SK-N-SH treated with all-trans-retinoic acid at 6 μM for 48 hours (cell line): ENCODE measurements around the gene PODXL2.
A peak's percentile ranks its signal among the peaks of the same experiment; 100 is the strongest.
"Not testable (repeated sequence)": the region's sequence is repeated elsewhere in the genome, so short reads cannot be mapped to it uniquely, and the experiment has no call there.

Source experiments
- ATAC-seq: fragments of 200-7000 bp; cut with Tn5 transposase; 3 replicates; pipeline ENCODE4 v1.9.1; 2020; ENCODE audit warnings: mild to moderate bottlenecking, moderate library complexity
- ARNTL ChIP-seq: fragments of 450-650 bp; formaldehyde crosslinking; IDR thresholded peaks from 2 replicates; pipeline ENCODE4 v1.5.0; 2020; ENCODE audit warnings: low read depth, mild to moderate bottlenecking, moderate library complexity, borderline replicate concordance
- BACH2 ChIP-seq: fragments of 250-450 bp; sonication (Bioruptor Pico); IDR thresholded peaks from 2 replicates; pipeline ENCODE4 v1.9.0; 2021; ENCODE audit warnings: mild to moderate bottlenecking, borderline replicate concordance
- CREB5 ChIP-seq: fragments of 250-450 bp; sonication (Bioruptor Pico); IDR thresholded peaks from 2 replicates; pipeline ENCODE4 v1.5.1; 2020; ENCODE audit warnings: low read depth, mild to moderate bottlenecking, moderate library complexity
- CSDC2 ChIP-seq: fragments of 250-450 bp; sonication (Bioruptor Pico); IDR thresholded peaks from 2 replicates; pipeline ENCODE4 v1.5.0; 2020; ENCODE audit warnings: mild to moderate bottlenecking, moderate library complexity
- CSRNP3 ChIP-seq: fragments of 250-450 bp; sonication (Bioruptor Pico); IDR thresholded peaks from 2 replicates; pipeline ENCODE4 v1.5.1; 2021; ENCODE audit warnings: mild to moderate bottlenecking, moderate library complexity
- ESRRG ChIP-seq: fragments of 250-450 bp; sonication (Bioruptor Pico); IDR thresholded peaks from 2 replicates; pipeline ENCODE4 v1.6.1; 2021; ENCODE audit warnings: mild to moderate bottlenecking
- GLIS3 ChIP-seq: fragments of 250-450 bp; sonication (Bioruptor Pico); IDR thresholded peaks from 2 replicates; pipeline ENCODE4 v1.5.0; 2020; ENCODE audit warnings: mild to moderate bottlenecking, moderate library complexity
- OSR1 ChIP-seq: fragments of 250-450 bp; sonication (Bioruptor Pico); IDR thresholded peaks from 2 replicates; pipeline ENCODE4 v1.8.0; 2022; ENCODE audit warnings: moderate library complexity, mild to moderate bottlenecking, inconsistent platforms
- PPARA ChIP-seq: fragments of 250-450 bp; sonication (Bioruptor Pico); IDR thresholded peaks from 2 replicates; pipeline ENCODE4 v1.5.0; 2020; ENCODE audit warnings: mild to moderate bottlenecking, borderline replicate concordance
- RARB ChIP-seq: fragments of 250-450 bp; sonication (Bioruptor Pico); IDR thresholded peaks from 2 replicates; pipeline ENCODE4 v1.8.0; 2021; ENCODE audit warnings: mild to moderate bottlenecking, moderate library complexity
- SNAI2 ChIP-seq: fragments of 250-450 bp; sonication (Bioruptor Pico); IDR thresholded peaks from 2 replicates; pipeline ENCODE4 v1.5.0; 2020; ENCODE audit warnings: mild to moderate bottlenecking, moderate library complexity
- TSHZ2 ChIP-seq: fragments of 250-450 bp; sonication (Bioruptor Pico); IDR thresholded peaks from 2 replicates; pipeline ENCODE4 v1.5.0; 2020; ENCODE audit warnings: mild to moderate bottlenecking, moderate library complexity
- ZC3H10 ChIP-seq: fragments of 250-450 bp; sonication (Bioruptor Pico); IDR thresholded peaks from 2 replicates; pipeline ENCODE4 v1.5.1; 2021; ENCODE audit warnings: mild to moderate bottlenecking, moderate library complexity
- ZFP3 ChIP-seq: fragments of 250-450 bp; sonication (Bioruptor Pico); IDR thresholded peaks from 2 replicates; pipeline ENCODE4 v1.5.0; 2020; ENCODE audit warnings: mild to moderate bottlenecking, moderate library complexity
- ZFP30 ChIP-seq: fragments of 450-650 bp; formaldehyde crosslinking; IDR thresholded peaks from 2 replicates; pipeline ENCODE4 v1.5.0; 2022; ENCODE audit warnings: mild to moderate bottlenecking, moderate library complexity
- ZNF565 ChIP-seq: fragments of 450-650 bp; formaldehyde crosslinking; conservative IDR thresholded peaks from 2 replicates; pipeline ENCODE4 v1.5.0; 2020; ENCODE audit warnings: low read depth, mild to moderate bottlenecking, moderate library complexity
- ZNF70 ChIP-seq: fragments of 450-650 bp; formaldehyde crosslinking; IDR thresholded peaks from 2 replicates; pipeline ENCODE4 v1.5.0; 2020; ENCODE audit warnings: mild to moderate bottlenecking, moderate library complexity
- ZNF8 ChIP-seq: fragments of 450-650 bp; formaldehyde crosslinking; IDR thresholded peaks from 2 replicates; pipeline ENCODE4 v1.5.0; 2020; ENCODE audit warnings: mild to moderate bottlenecking, moderate library complexity
- TF ChIP-seq, protein P1 (sequence below): fragments of 250-450 bp; sonication (Bioruptor Pico); IDR thresholded peaks from 2 replicates; pipeline ENCODE4 v1.8.0; 2020; ENCODE audit warnings: mild to moderate bottlenecking, moderate library complexity, borderline replicate concordance

The PODXL2 gene

DNA sequence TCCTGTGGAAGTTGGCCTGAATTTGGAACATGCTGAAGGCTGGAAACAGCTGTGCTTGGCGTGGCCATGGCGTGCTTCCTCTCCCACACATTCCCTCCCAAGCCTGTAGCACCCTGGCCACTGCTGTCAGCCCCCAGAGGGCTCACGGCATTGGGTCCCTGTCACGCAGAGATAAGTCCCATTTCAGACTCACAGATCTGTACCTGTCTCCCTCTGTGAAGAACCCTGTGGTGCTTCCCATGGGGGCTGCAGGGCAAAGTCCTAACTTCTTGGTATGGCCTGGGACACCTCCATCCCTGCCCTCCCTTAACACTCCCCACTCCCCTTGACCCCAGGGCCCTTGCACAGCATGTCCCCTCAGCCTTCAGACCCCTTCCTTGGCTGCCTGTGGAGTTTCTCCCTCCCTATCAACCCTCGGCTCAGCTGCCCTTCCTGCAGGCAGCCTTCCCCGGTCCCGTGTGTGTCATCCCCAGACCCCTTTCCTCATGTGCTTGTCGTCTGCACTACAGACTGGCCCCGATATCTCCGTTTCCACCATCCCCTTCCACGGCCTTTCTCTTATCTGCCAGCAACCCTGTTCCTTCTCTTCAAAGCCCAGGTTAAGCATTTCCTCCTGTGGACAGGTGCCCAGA, 72.4 kb downstream of the PODXL2 start (continued):
- TF ChIP-seq CSDC2 (CRISPR knock-in tag) (no peak), OSR1 (CRISPR knock-in tag) (no peak), ZNF565 (CRISPR knock-in tag) (no peak), CSRNP3 (CRISPR knock-in tag) (no peak)
- TF ChIP-seq, all 23 proteins: peak for 0

- TF ChIP-seq ARNTL (CRISPR knock-in tag) (no peak), ZNF8 (CRISPR knock-in tag) (no peak), TSHZ2 (CRISPR knock-in tag) (no peak), ZC3H10 (CRISPR knock-in tag) (no peak), PPARA (CRISPR knock-in tag) (no peak), BACH2 (CRISPR knock-in tag) (no peak), ZFP30 (CRISPR knock-in tag) (no peak), ZFP3 (CRISPR knock-in tag) (no peak)
- TF ChIP-seq, all 23 proteins: peak for 0
- ATAC-seq = no peak
These were observed 73.2 kb downstream of the PODXL2 start for GRCh38 chr3:127702151-127702578.

GRCh38 chr3:127704840-127705239, 75.9 kb downstream of the PODXL2 start:
- ATAC-seq = not testable (repeated sequence)
- peak; percentile 72 for TF ChIP-seq ZNF8 (CRISPR knock-in tag)

DNA sequence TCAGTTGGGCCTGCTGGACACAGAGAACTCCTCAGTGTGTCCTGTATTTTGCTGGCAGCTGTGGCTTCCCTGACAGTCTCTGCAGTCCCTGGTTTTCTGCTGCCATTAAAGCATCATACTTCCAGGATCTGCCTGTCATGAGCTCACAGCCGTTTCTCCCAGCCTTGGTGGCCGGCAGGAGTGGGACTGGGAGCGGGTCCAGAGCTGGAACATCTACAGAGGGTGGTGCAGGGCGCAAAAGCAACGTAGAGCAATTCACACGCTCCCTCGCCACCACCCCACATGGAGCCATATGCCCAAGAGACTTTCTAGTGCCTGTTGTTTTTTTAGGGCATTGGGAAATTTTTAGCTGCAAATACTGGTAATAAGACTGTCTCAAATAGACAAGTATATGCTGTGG, 77.3 kb downstream of the PODXL2 start:
- TF ChIP-seq GLIS3 = no peak
- no peak for ATAC-seq

DNA sequence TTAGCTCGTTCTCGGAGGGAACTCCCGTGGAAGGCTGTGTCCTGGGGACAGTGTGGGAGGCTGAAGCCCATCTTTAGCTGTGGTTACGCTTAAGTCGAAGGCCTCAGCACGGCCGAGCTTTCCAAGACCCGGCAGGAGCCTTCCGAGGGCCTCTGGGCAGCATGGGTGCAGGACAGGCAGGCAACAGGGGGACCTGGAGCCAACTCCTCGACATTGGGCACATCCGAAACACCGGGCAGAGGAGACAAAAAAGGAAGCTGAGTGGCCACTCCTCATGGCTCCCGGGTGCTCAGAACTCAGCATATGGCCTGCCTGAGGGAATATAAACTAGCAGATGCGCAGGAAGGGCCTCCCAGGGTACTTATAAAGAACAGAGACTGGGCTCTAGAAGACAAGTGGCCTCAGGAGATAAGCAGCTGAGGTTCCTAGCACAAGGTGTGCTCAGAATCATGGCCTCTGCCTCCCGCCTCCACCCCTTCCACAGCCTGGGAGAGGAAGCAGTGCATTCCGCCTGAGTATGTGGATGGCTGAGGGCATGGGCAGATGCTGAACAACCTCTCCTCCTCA, 77.9 kb downstream of the PODXL2 start:
- ATAC-seq = no peak
- TF ChIP-seq ZFP3 (CRISPR knock-in tag) = no peak
- no peak for TF ChIP-seq RARB
- TF ChIP-seq ESRRG (CRISPR knock-in tag) = no peak
- TF ChIP-seq ZNF565 (CRISPR knock-in tag) = no peak
- TF ChIP-seq SNAI2 (CRISPR knock-in tag) = no peak
- no peak for TF ChIP-seq CSRNP3 (CRISPR knock-in tag)
- no peak for TF ChIP-seq OSR1 (CRISPR knock-in tag)
- no peak for TF ChIP-seq CREB5
- no peak for TF ChIP-seq TSHZ2 (CRISPR knock-in tag)
- no peak for TF ChIP-seq ZFP30 (CRISPR knock-in tag)
- TF ChIP-seq ARNTL (CRISPR knock-in tag) = no peak
- TF ChIP-seq, protein P1, sequence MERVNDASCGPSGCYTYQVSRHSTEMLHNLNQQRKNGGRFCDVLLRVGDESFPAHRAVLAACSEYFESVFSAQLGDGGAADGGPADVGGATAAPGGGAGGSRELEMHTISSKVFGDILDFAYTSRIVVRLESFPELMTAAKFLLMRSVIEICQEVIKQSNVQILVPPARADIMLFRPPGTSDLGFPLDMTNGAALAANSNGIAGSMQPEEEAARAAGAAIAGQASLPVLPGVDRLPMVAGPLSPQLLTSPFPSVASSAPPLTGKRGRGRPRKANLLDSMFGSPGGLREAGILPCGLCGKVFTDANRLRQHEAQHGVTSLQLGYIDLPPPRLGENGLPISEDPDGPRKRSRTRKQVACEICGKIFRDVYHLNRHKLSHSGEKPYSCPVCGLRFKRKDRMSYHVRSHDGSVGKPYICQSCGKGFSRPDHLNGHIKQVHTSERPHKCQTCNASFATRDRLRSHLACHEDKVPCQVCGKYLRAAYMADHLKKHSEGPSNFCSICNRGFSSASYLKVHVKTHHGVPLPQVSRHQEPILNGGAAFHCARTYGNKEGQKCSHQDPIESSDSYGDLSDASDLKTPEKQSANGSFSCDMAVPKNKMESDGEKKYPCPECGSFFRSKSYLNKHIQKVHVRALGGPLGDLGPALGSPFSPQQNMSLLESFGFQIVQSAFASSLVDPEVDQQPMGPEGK (CRISPR knock-in tag) = no peak
- no peak for TF ChIP-seq ZNF70
- no peak for TF ChIP-seq BACH2 (CRISPR knock-in tag)
- no peak for TF ChIP-seq PPARA (CRISPR knock-in tag)
